ENCODE measurements around the gene FKBP1A. TPM values are rescaled to one million over a fixed set of nuclear protein-coding genes. Genes with fewer than 3 reads are reported as not detected.

FKBP1A gene
- total and polyA plus RNA-seq, 2 of the 4 experiments (the other 2 are of a cell fraction): 120 to 528 TPM

DNA sequence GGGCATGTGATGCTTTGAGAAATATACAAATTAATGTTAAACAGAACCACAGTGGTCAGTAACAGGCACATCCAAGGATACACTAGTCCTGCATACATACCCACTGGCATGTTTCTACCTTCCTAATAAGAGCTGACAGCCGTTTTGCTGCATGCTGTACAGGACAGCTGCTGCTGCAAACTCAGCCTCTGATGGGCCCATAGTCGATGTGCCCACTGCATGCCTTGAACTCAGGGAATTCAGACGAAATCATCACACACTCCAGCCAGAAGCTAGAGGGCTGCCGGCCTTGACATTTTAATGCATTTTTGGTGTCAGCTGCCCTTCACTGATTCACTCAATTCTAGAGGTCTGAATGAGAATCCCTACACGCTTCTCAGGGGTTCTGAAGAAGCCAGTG lies 29.3 kb downstream of the FKBP1A start:
- dilution Hi-C loops (cut with HindIII; ENCODE audit: low sequenced_read_pairs, unreplicated experiment): no loop called here

More for the DNA sequence above, 29.3 kb downstream of the FKBP1A start:
- Histone ChIP-seq H2BK20ac (ENCODE audit: low read depth, low read length) (no peak overlapping the region), H2BK15ac (ENCODE audit: low read depth, low read length) (no peak overlapping the region), H3K18ac (ENCODE audit: low read depth, low read length) (no peak overlapping the region), H3K4me1 (ENCODE audit: control insufficient read depth, insufficient read depth, low read length) (peaks cover 2% of the 10 kb centered on the region), H3K36me3 (ENCODE audit: control insufficient read depth, insufficient read depth, low read length) (peaks cover 23% of the 10 kb centered on the region), H3K79me1 (ENCODE audit: low read depth in 1 of 2, low read length in 2 of 2) (peaks cover 46 to 50% of the 10 kb centered on the region in 2 experiments), H3K9me3 (ENCODE audit: control insufficient read depth, insufficient read depth, low read length) (no peaks in the 10 kb centered on the region), H3K27me3 (ENCODE audit: control insufficient read depth, insufficient read depth, low read length) (no peaks in the 10 kb centered on the region), H3K14ac (replicated peaks; ENCODE audit: low read depth, low read length) (no peak overlapping the region), H4K8ac (ENCODE audit: low read depth in 2 of 2, low read length in 2 of 2) (no peak overlapping the region), H3K9ac (ENCODE audit: low read depth, low read length) (no peak overlapping the region), H3K4ac (ENCODE audit: low read depth, low read length) (no peak overlapping the region), H3K56ac (ENCODE audit: extremely low read depth, insufficient read depth, low read length) (no peak overlapping the region), H2BK5ac (ENCODE audit: low read depth, low read length, poor library complexity, severe bottlenecking) (no peak overlapping the region), H3K27ac (ENCODE audit: insufficient read depth, low read length) (no peak overlapping the region), H2AK5ac (ENCODE audit: low read depth, low read length) (no peak overlapping the region), H2AK9ac (replicated peaks; ENCODE audit: low read depth, low read length, poor library complexity) (no peak overlapping the region), H3K4me3 (ENCODE audit: insufficient read depth, low read depth, low read length) (no peak overlapping the region), H4K91ac (ENCODE audit: insufficient read depth, low read depth, low read length) (no peak overlapping the region), H3K9me1 (ENCODE audit: insufficient read depth, low read length) (peaks cover 16% of the 10 kb centered on the region), H2BK120ac (ENCODE audit: low read depth, low read length) (no peak overlapping the region), H3K4me2 (ENCODE audit: low read depth, low read length) (no peak overlapping the region), H4K5ac (ENCODE audit: low read depth, low read length) (no peak overlapping the region), H2AFZ (replicated peaks; ENCODE audit: low read length, poor library complexity) (no peak overlapping the region), H3K23ac (ENCODE audit: low read depth, low read length) (no peak overlapping the region), H4K20me1 (ENCODE audit: insufficient read depth, low read length) (peaks cover 10% of the 10 kb centered on the region; the same call in 1 of the 2 replicates)
- in situ Hi-C loops (cut with MboI; ENCODE audit: low sequenced_read_pairs): no loop called here
- no peak for DNase-seq
- no peak for ATAC-seq (ENCODE audit: low read depth)
- POLR2A ChIA-PET (ENCODE audit: unreplicated experiment): no interaction called here
- TF ChIP-seq, protein P1, sequence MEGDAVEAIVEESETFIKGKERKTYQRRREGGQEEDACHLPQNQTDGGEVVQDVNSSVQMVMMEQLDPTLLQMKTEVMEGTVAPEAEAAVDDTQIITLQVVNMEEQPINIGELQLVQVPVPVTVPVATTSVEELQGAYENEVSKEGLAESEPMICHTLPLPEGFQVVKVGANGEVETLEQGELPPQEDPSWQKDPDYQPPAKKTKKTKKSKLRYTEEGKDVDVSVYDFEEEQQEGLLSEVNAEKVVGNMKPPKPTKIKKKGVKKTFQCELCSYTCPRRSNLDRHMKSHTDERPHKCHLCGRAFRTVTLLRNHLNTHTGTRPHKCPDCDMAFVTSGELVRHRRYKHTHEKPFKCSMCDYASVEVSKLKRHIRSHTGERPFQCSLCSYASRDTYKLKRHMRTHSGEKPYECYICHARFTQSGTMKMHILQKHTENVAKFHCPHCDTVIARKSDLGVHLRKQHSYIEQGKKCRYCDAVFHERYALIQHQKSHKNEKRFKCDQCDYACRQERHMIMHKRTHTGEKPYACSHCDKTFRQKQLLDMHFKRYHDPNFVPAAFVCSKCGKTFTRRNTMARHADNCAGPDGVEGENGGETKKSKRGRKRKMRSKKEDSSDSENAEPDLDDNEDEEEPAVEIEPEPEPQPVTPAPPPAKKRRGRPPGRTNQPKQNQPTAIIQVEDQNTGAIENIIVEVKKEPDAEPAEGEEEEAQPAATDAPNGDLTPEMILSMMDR (conservative IDR thresholded peaks at IDR 0.05; ENCODE audit: low read depth, low read length): no peak
- TF ChIP-seq RAD21 (IDR thresholded peaks at IDR 0.05; ENCODE audit: low read length): no peak
- no peak for TF ChIP-seq NFE2L2 (IDR thresholded peaks at IDR 0.05; ENCODE audit: low read depth, low read length)
- TF ChIP-seq CHD1 (IDR thresholded peaks at IDR 0.05; ENCODE audit: low read depth, low read length): no peak
- no peak for TF ChIP-seq BHLHE40 (IDR thresholded peaks at IDR 0.05; ENCODE audit: low read depth, low read length)
- TF ChIP-seq MAZ (IDR thresholded peaks at IDR 0.05; ENCODE audit: borderline replicate concordance, low read depth, low read length): no peak
- 80% methylated on average over 2 of the region's 5 CpGs; no CpG with 5 or more reads in 1 of the 2 experiments for WGBS, 2 experiments (ENCODE audit: extremely low coverage in 2 of 2, insufficient read length in 1 of 2)
- BruUV-seq (replicated peaks): no TSS peak
- intact Hi-C loops (cut with micrococcal nuclease): no loop called here
- CTCF ChIA-PET: no interaction called here
